Neural cell (in vitro differentiated cells): Measurements from ENCODE around the gene AMFR. TPM values are rescaled to one million over a fixed set of nuclear protein-coding genes. Genes with fewer than 3 reads are reported as not detected.

Source experiments
- H2AFZ ChIP-seq: fragments of 200-600, 300-800 bp; sonication (generic), shearing (Covaris generic); 2 replicates; pipeline ENCODE4 v1.6.0; 2014; ENCODE audit warnings: low read depth, mild to moderate bottlenecking, antibody characterized with exemption, low read length, moderate library complexity
- H3F3A ChIP-seq: fragments of 200-600 bp; shearing (Covaris generic); 2 replicates; pipeline ENCODE4 v1.6.1; 2016; ENCODE audit warnings: mild to moderate bottlenecking, moderate library complexity, mixed read lengths, antibody characterized with exemption, low read length; ENCODE audit not compliant: insufficient read depth, poor library complexity, severe bottlenecking
- H3K27ac ChIP-seq: fragments of 200-600, 300-800 bp; sonication (generic), shearing (Covaris generic); 2 replicates; pipeline ENCODE4 v1.5.1; 2014; ENCODE audit warnings: mild to moderate bottlenecking, low read length, moderate library complexity
- H3K27me3 ChIP-seq: fragments of 300-800, 200-600 bp; sonication (generic), shearing (Covaris generic); 2 replicates; pipeline ENCODE4 v1.6.0; 2014; ENCODE audit warnings: mild to moderate bottlenecking, low read depth, low read length, moderate library complexity; ENCODE audit not compliant: insufficient read depth
- H3K36me3 ChIP-seq: fragments of 300-800, 200-600 bp; sonication (generic), shearing (Covaris generic); 2 replicates; pipeline ENCODE4 v1.5.1; 2014; ENCODE audit warnings: mild to moderate bottlenecking, antibody characterized with exemption, low read length, moderate library complexity; ENCODE audit not compliant: insufficient read depth
- H3K4me2 ChIP-seq: fragments of 300-800, 200-600 bp; sonication (generic), shearing (Covaris generic); 2 replicates; pipeline ENCODE4 v1.6.0; 2014; ENCODE audit warnings: mild to moderate bottlenecking, low read length
- H3K4me3 ChIP-seq: fragments of 300-800, 200-600 bp; sonication (generic), shearing (Covaris generic); 2 replicates; pipeline ENCODE4 v1.5.1; 2014; ENCODE audit warnings: mild to moderate bottlenecking, low read length, moderate library complexity
- H3K79me2 ChIP-seq: fragments of 200-600 bp; shearing (Covaris generic); replicated peaks from 2 replicates; pipeline ENCODE4 v1.6.0; 2014; ENCODE audit warnings: mild to moderate bottlenecking, low read length, moderate library complexity; ENCODE audit not compliant: insufficient read depth
- H3K9ac ChIP-seq: fragments of 300-800, 200-600 bp; sonication (generic), shearing (Covaris generic); 2 replicates; pipeline ENCODE4 v1.6.1; 2016; ENCODE audit warnings: mild to moderate bottlenecking, low read length, mixed read lengths
- H3K9me2 ChIP-seq: fragments of 200-600 bp; shearing (Covaris generic); 2 replicates; pipeline ENCODE4 v1.6.1; 2016; ENCODE audit warnings: mild to moderate bottlenecking, low read length, mixed read lengths; ENCODE audit not compliant: insufficient read depth
- H3K9me3 ChIP-seq: fragments of 200-600, 300-800 bp; sonication (generic), shearing (Covaris generic); 2 replicates; pipeline ENCODE4 v1.6.1; 2016; ENCODE audit warnings: mild to moderate bottlenecking, mixed run types, low read length, moderate library complexity, mixed read lengths
- H4K20me1 ChIP-seq: fragments of 200-600 bp; shearing (Covaris generic); 2 replicates; pipeline ENCODE4 v1.6.1; 2016; ENCODE audit warnings: mild to moderate bottlenecking, mixed run types; ENCODE audit not compliant: insufficient read depth
- EP300 ChIP-seq: fragments of 450-650 bp; conservative IDR thresholded peaks from 2 replicates; pipeline ENCODE4 v1.6.1; 2014; ENCODE audit warnings: antibody characterized with exemption, mild to moderate bottlenecking, moderate library complexity; ENCODE audit not compliant: poor library complexity, severe bottlenecking
- EZH2 ChIP-seq: fragments of 200-600, 300-800 bp; shearing (Covaris generic), sonication (generic); IDR thresholded peaks from 2 replicates; pipeline ENCODE4 v1.6.1; 2014; ENCODE audit warnings: antibody characterized with exemption, low read length, borderline replicate concordance, mild to moderate bottlenecking; ENCODE audit not compliant: insufficient read depth, poor library complexity, severe bottlenecking
- MXI1 ChIP-seq: fragments of 450-650 bp; conservative IDR thresholded peaks from 2 replicates; pipeline ENCODE4 v1.6.1; 2014; ENCODE audit warnings: antibody characterized with exemption, mild to moderate bottlenecking; ENCODE audit not compliant: poor library complexity, severe bottlenecking
- POLR2AphosphoS5 ChIP-seq: IDR thresholded peaks from 2 replicates; pipeline ENCODE4 v1.6.1; 2012
- RAD21 ChIP-seq: fragments of 450-650 bp; conservative IDR thresholded peaks from 2 replicates; pipeline ENCODE4 v1.6.1; 2014; ENCODE audit warnings: antibody characterized with exemption, mild to moderate bottlenecking, moderate library complexity
- SMC3 ChIP-seq: fragments of 450-650 bp; conservative IDR thresholded peaks from 2 replicates; pipeline ENCODE4 v1.6.1; 2014; ENCODE audit warnings: antibody characterized with exemption, mild to moderate bottlenecking, moderate library complexity; ENCODE audit not compliant: poor library complexity
- TAF1 ChIP-seq: IDR thresholded peaks from 2 replicates; pipeline ENCODE4 v1.6.1; 2012; ENCODE audit warnings: low read depth
- polyA plus RNA-seq: library from polyadenylated mRNA; depleted of rRNA; stranded (reverse); fragments of >200 nt; gene quantifications from 2 replicates; pipeline ENCODE4 v1.2.3, GENCODE V29; 2014
- TF ChIP-seq, protein P1 (sequence below): fragments of 450-650 bp; IDR thresholded peaks from 2 replicates; pipeline ENCODE4 v1.5.1; 2014; ENCODE audit warnings: antibody characterized with exemption, mild to moderate bottlenecking, moderate library complexity; ENCODE audit not compliant: poor library complexity, severe bottlenecking
- TF ChIP-seq, protein P2 (sequence below): IDR thresholded peaks from 2 replicates; pipeline ENCODE4 v1.6.1; 2012; ENCODE audit warnings: borderline replicate concordance

AMFR gene
- polyA plus RNA-seq, 1 donor from 2014 or later = 101 TPM

DNA sequence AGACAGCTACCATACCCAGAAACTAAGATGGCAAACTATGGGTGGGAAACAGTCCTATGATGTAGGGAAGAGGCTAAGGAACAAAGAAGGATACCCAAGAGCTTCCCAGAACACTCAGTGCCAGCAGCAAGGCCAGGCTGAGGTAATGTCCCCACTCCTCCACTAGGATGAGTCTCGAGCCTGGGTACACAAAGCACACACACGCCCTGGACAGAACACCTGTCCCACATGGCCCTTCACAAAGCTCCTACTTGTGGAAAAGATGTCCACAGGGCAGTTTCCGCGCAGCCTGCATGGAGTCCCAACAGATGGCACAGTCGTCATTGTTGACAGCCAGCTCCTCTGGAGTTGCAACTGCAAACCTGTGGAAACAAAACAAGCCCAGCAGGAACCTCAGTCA, 23.9 kb downstream of the AMFR start:
- Histone ChIP-seq H3K36me3 (peaks cover 11% of the 10 kb centered on the region), H3K9me3 (no peaks in the 10 kb centered on the region), H4K20me1 (no peaks in the 10 kb centered on the region), H3K27me3 (no peaks in the 10 kb centered on the region), H3K9me2 (no peaks in the 10 kb centered on the region), H2AFZ (no peak overlapping the region), H3F3A (no peaks in the 10 kb centered on the region), H3K79me2 (no peaks in the 10 kb centered on the region), H3K27ac (no peak overlapping the region), H3K4me2 (no peak overlapping the region), H3K9ac (no peak overlapping the region), H3K4me3 (no peak overlapping the region)
- no peak for TF ChIP-seq RAD21
- TF ChIP-seq EP300 = no peak
- TF ChIP-seq, protein P1, sequence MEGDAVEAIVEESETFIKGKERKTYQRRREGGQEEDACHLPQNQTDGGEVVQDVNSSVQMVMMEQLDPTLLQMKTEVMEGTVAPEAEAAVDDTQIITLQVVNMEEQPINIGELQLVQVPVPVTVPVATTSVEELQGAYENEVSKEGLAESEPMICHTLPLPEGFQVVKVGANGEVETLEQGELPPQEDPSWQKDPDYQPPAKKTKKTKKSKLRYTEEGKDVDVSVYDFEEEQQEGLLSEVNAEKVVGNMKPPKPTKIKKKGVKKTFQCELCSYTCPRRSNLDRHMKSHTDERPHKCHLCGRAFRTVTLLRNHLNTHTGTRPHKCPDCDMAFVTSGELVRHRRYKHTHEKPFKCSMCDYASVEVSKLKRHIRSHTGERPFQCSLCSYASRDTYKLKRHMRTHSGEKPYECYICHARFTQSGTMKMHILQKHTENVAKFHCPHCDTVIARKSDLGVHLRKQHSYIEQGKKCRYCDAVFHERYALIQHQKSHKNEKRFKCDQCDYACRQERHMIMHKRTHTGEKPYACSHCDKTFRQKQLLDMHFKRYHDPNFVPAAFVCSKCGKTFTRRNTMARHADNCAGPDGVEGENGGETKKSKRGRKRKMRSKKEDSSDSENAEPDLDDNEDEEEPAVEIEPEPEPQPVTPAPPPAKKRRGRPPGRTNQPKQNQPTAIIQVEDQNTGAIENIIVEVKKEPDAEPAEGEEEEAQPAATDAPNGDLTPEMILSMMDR = no peak
- no peak for TF ChIP-seq MXI1
- TF ChIP-seq POLR2AphosphoS5 = no peak
- TF ChIP-seq, protein P2, sequence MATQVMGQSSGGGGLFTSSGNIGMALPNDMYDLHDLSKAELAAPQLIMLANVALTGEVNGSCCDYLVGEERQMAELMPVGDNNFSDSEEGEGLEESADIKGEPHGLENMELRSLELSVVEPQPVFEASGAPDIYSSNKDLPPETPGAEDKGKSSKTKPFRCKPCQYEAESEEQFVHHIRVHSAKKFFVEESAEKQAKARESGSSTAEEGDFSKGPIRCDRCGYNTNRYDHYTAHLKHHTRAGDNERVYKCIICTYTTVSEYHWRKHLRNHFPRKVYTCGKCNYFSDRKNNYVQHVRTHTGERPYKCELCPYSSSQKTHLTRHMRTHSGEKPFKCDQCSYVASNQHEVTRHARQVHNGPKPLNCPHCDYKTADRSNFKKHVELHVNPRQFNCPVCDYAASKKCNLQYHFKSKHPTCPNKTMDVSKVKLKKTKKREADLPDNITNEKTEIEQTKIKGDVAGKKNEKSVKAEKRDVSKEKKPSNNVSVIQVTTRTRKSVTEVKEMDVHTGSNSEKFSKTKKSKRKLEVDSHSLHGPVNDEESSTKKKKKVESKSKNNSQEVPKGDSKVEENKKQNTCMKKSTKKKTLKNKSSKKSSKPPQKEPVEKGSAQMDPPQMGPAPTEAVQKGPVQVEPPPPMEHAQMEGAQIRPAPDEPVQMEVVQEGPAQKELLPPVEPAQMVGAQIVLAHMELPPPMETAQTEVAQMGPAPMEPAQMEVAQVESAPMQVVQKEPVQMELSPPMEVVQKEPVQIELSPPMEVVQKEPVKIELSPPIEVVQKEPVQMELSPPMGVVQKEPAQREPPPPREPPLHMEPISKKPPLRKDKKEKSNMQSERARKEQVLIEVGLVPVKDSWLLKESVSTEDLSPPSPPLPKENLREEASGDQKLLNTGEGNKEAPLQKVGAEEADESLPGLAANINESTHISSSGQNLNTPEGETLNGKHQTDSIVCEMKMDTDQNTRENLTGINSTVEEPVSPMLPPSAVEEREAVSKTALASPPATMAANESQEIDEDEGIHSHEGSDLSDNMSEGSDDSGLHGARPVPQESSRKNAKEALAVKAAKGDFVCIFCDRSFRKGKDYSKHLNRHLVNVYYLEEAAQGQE = no peak
- no peak for TF ChIP-seq EZH2
- TF ChIP-seq SMC3 = no peak
- TF ChIP-seq TAF1 = no peak

DNA sequence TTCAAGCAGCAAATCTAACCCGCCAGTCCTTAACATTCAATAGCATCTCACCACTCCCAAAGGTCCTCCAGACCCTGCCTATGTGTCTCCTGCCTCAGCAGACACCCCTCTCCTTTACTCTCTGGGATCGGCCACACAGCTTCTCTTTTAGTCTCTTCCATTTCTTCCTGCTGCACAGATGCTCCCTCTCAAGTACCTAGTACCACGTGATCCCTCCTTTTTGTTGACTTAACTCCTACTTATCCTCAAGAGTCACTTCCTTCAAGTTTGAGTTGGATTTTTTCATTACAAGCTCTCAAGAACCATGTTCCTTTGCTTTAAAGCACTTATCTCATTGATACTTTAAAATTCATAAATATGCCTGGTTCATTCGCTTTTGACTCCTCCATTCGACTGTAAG, 24.9 kb downstream of the AMFR start:
- H4K20me1 ChIP-seq = no peaks in the 10 kb centered on the region
- no peaks in the 10 kb centered on the region for H3F3A ChIP-seq
- H3K9ac ChIP-seq = no peak overlapping the region
- H3K4me3 ChIP-seq = no peak overlapping the region
- H3K36me3 ChIP-seq = peaks cover 11% of the 10 kb centered on the region
- no peak overlapping the region for H3K27ac ChIP-seq
- no peak overlapping the region for H3K4me2 ChIP-seq
- H3K27me3 ChIP-seq = no peaks in the 10 kb centered on the region
- no peaks in the 10 kb centered on the region for H3K79me2 ChIP-seq
- TF ChIP-seq MXI1 = no peak
- TF ChIP-seq POLR2AphosphoS5 = no peak
- TF ChIP-seq SMC3 = no peak
- TF ChIP-seq, protein P1 = no peak
- no peak for TF ChIP-seq TAF1
- TF ChIP-seq EZH2 = no peak
- no peak for TF ChIP-seq RAD21
- TF ChIP-seq EP300 = no peak
- TF ChIP-seq, protein P2 = no peak
- H3K9me3 ChIP-seq = no peaks in the 10 kb centered on the region
- no peak overlapping the region for H2AFZ ChIP-seq
- no peaks in the 10 kb centered on the region for H3K9me2 ChIP-seq
